HCT116 (cell line): ENCODE data around the gene KCNE4. TPM values are rescaled to one million over a fixed set of nuclear protein-coding genes. Genes with fewer than 3 reads are reported as not detected.

Experiments used
- ATAC-seq: fragments of 200-7000 bp; cut with Tn5 transposase; 2 replicates; pipeline ENCODE4 v1.9.1; 2020; ENCODE audit warnings: mild to moderate bottlenecking, moderate library complexity
- BruUV-seq: library from RNA; stranded (reverse); fragments of 400-500 nt; replicated peaks from 2 replicates; lab custom pipeline; 2021; lab: Mats Ljungman, UMichigan
- CTCF ChIA-PET: fragments of 300-600 bp; sonication (Branson Sonifier 250); formaldehyde crosslinking; loops from one replicate; lab custom pipeline; 2021; ENCODE audit warnings: antibody characterized with exemption; lab: Charles Lee
- POLR2A ChIA-PET: fragments of 300-600, 350-600 bp; sonication (Branson Sonifier 250); formaldehyde crosslinking; loops from one replicate; lab custom pipeline; 2021; ENCODE audit warnings: antibody characterized with exemption; lab: Charles Lee
- RAD21 ChIA-PET, 2 experiments: fragments of 300-600 bp; sonication (Branson Sonifier 250); formaldehyde crosslinking; loops; one replicate each; lab custom pipeline; 2023; ENCODE audit warnings: low total read pairs in 2 of 2; ENCODE audit not compliant: uncharacterized antibody in 2 of 2, unreplicated experiment in 2 of 2, low non-redundant PET in 1 of 2; lab: Charles Lee
- DNase-seq: peaks from one replicate; pipeline ENCODE4 v3.0.0-alpha.2; 2010; ENCODE audit warnings: low read depth, low spot score
- H2AFZ ChIP-seq: fragments of 200-600 bp; shearing (Covaris generic), sonication (generic); 2 replicates; pipeline ENCODE4 v1.6.1; 2017; ENCODE audit warnings: low read depth, mixed run types, mixed read lengths, antibody characterized with exemption, low read length; ENCODE audit not compliant: poor library complexity, severe bottlenecking
- H3K27ac ChIP-seq: 2 replicates; pipeline ENCODE4 v1.5.1; 2012; ENCODE audit warnings: low read depth, low read length
- H3K27me3 ChIP-seq: fragments of 200-600 bp; sonication (generic); 2 replicates; pipeline ENCODE4 v1.6.1; 2016; ENCODE audit warnings: mixed run types, low read length, mixed read lengths; ENCODE audit not compliant: insufficient read depth
- H3K36me3 ChIP-seq, 2 experiments: fragments of 200-500 bp in 1 of 2; fragments of 200-600 bp in 1 of 2; sonication (Bioruptor generic) in 1 of 2; sonication (generic) in 1 of 2; 2 replicates each; pipeline versions ENCODE4 v1.5.1 to v1.6.1; 2014 to 2016; ENCODE audit warnings: low read length in 2 of 2, inconsistent platforms in 1 of 2, mixed read lengths in 1 of 2, mixed run types in 1 of 2; ENCODE audit not compliant: insufficient read depth in 2 of 2, control insufficient read depth in 1 of 2
- H3K4me1 ChIP-seq, 2 experiments: fragments of 200-600 bp in 1 of 2; sonication (generic) in 1 of 2; 2 replicates each; pipeline versions ENCODE4 v1.5.1 to v1.6.1; 2012 to 2017; ENCODE audit warnings: low read length in 2 of 2, inconsistent platforms in 1 of 2, mild to moderate bottlenecking in 1 of 2, mixed read lengths in 1 of 2, mixed run types in 1 of 2, moderate library complexity in 1 of 2; ENCODE audit not compliant: insufficient read depth in 2 of 2, control insufficient read depth in 1 of 2
- H3K4me2 ChIP-seq: fragments of 200-600 bp; sonication (generic); 2 replicates; pipeline ENCODE4 v1.6.1; 2017; ENCODE audit warnings: mixed run types, low read length, mixed read lengths
- H3K4me3 ChIP-seq, 2 experiments: fragments of 200-600 bp in 1 of 2; sonication (generic) in 1 of 2; replicated peaks in 1 of 2; 2 replicates each; pipeline ENCODE4 v1.5.1; 2011 to 2016; ENCODE audit warnings: low read length in 2 of 2, control low read depth in 1 of 2, low read depth in 1 of 2, mild to moderate bottlenecking in 1 of 2, mixed read lengths in 1 of 2, mixed run types in 1 of 2
- H3K79me2 ChIP-seq: fragments of 200-600 bp; sonication (generic); 2 replicates; pipeline ENCODE4 v1.6.1; 2017; ENCODE audit warnings: mild to moderate bottlenecking, mixed run types, low read length, moderate library complexity, mixed read lengths; ENCODE audit not compliant: insufficient read depth
- H3K9ac ChIP-seq: fragments of 200-600 bp; sonication (generic); 2 replicates; pipeline ENCODE4 v1.6.1; 2016; ENCODE audit warnings: low read length, mixed read lengths
- H3K9me2 ChIP-seq: fragments of 200-600 bp; sonication (generic), shearing (Covaris generic); 2 replicates; pipeline ENCODE4 v1.6.1; 2017; ENCODE audit warnings: mixed run types, mild to moderate bottlenecking, moderate library complexity; ENCODE audit not compliant: insufficient read depth
- H3K9me3 ChIP-seq, 2 experiments: fragments of 200-500 bp in 1 of 2; fragments of 200-600 bp in 1 of 2; sonication (Bioruptor generic) in 1 of 2; sonication (generic) in 1 of 2; 2 replicates each; pipeline ENCODE4 v1.6.1; 2014 to 2017; ENCODE audit warnings: low read length in 2 of 2, mixed read lengths in 2 of 2, inconsistent platforms in 1 of 2, low read depth in 1 of 2, mild to moderate bottlenecking in 1 of 2, mixed run types in 1 of 2, moderate library complexity in 1 of 2; ENCODE audit not compliant: control insufficient read depth in 1 of 2, insufficient read depth in 1 of 2
- H4K20me1 ChIP-seq: fragments of 200-600 bp; sonication (generic), shearing (Covaris generic); 2 replicates; pipeline ENCODE4 v1.6.1; 2017; ENCODE audit warnings: mixed run types, mild to moderate bottlenecking, moderate library complexity; ENCODE audit not compliant: insufficient read depth
- CBX3 ChIP-seq: IDR thresholded peaks from 2 replicates; pipeline ENCODE4 v1.6.1; 2012; ENCODE audit warnings: low read depth
- CEBPB ChIP-seq: IDR thresholded peaks from 2 replicates; pipeline ENCODE4 v1.6.1; 2012; ENCODE audit warnings: low read depth
- EGR1 ChIP-seq: IDR thresholded peaks from 2 replicates; pipeline ENCODE4 v1.6.1; 2012; ENCODE audit warnings: low read depth
- ELF1 ChIP-seq: IDR thresholded peaks from 2 replicates; pipeline ENCODE4 v1.6.1; 2012; ENCODE audit warnings: low read depth, borderline replicate concordance
- FOSL1 ChIP-seq: IDR thresholded peaks from 2 replicates; pipeline ENCODE4 v1.6.1; 2012; ENCODE audit warnings: low read depth
- JUND ChIP-seq: IDR thresholded peaks from 2 replicates; pipeline ENCODE4 v1.6.1; 2012
- POLR2A ChIP-seq: IDR thresholded peaks from 2 replicates; pipeline ENCODE4 v1.7.0; 2011; ENCODE audit warnings: borderline replicate concordance; ENCODE audit not compliant: insufficient read depth, insufficient read length; ENCODE audit errors: extremely low read depth
- SIN3A ChIP-seq: IDR thresholded peaks from 2 replicates; pipeline ENCODE4 v1.6.1; 2012; ENCODE audit warnings: low read depth
- SP1 ChIP-seq: IDR thresholded peaks from 2 replicates; pipeline ENCODE4 v1.6.1; 2012; ENCODE audit warnings: low read depth
- SRF ChIP-seq: IDR thresholded peaks from 2 replicates; pipeline ENCODE4 v1.6.1; 2012; ENCODE audit warnings: low read depth
- TCF7L2 ChIP-seq: IDR thresholded peaks from 2 replicates; pipeline ENCODE4 v1.7.0; 2011; ENCODE audit warnings: borderline replicate concordance, inconsistent platforms; ENCODE audit not compliant: insufficient read depth, insufficient read length; ENCODE audit errors: extremely low read depth
- YY1 ChIP-seq: IDR thresholded peaks from 2 replicates; pipeline ENCODE4 v1.6.1; 2011; ENCODE audit warnings: low read length, low read depth, moderate library complexity, mild to moderate bottlenecking; ENCODE audit not compliant: insufficient replicate concordance; ENCODE audit errors: extremely low read depth
- ZFX ChIP-seq: fragments of 450-650 bp; IDR thresholded peaks from 2 replicates; pipeline ENCODE4 v1.6.1; 2017
- ZNF274 ChIP-seq: fragments of 200-500 bp; sonication (Bioruptor generic); IDR thresholded peaks from 2 replicates; pipeline ENCODE4 v1.6.1; 2014; ENCODE audit warnings: mild to moderate bottlenecking, low read depth, low read length, inconsistent platforms
- intact Hi-C: fragments of 100-400 bp; cut with micrococcal nuclease; formaldehyde crosslinking; loops from 2 replicates; pipeline ENCODE4 v1.10.0; 2022
- total RNA-seq: library from RNA; stranded (reverse); gene quantifications from one replicate; pipeline ENCODE4 v1.2.1, GENCODE V29; 2021; ENCODE audit not compliant: unreplicated experiment
- TF ChIP-seq, protein P1 (sequence below): IDR thresholded peaks from 2 replicates; pipeline ENCODE4 v1.6.1; 2012
- TF ChIP-seq, protein P2 (sequence below), 3 experiments: fragments of 200-600 bp in 1 of 3; sonication (generic) in 1 of 3; IDR thresholded peaks in 2 of 3; conservative IDR thresholded peaks in 1 of 3; 2 replicates each; pipeline ENCODE4 v1.5.1; 2012 to 2017; ENCODE audit warnings: low read depth in 2 of 3, low read length in 2 of 3, antibody characterized with exemption in 1 of 3, borderline replicate concordance in 1 of 3, control low read depth in 1 of 3, mild to moderate bottlenecking in 1 of 3, mixed read lengths in 1 of 3, mixed run types in 1 of 3, moderate library complexity in 1 of 3; ENCODE audit not compliant: insufficient read depth in 1 of 3
- TF ChIP-seq, protein P3 (sequence below): IDR thresholded peaks from 2 replicates; pipeline ENCODE4 v1.6.1; 2012; ENCODE audit warnings: low read depth
- TF ChIP-seq, protein P4 (sequence below): IDR thresholded peaks from 2 replicates; pipeline ENCODE4 v1.6.1; 2012

KCNE4 gene
- total RNA-seq, 1 experiment from 2014 or later = not detected

DNA sequence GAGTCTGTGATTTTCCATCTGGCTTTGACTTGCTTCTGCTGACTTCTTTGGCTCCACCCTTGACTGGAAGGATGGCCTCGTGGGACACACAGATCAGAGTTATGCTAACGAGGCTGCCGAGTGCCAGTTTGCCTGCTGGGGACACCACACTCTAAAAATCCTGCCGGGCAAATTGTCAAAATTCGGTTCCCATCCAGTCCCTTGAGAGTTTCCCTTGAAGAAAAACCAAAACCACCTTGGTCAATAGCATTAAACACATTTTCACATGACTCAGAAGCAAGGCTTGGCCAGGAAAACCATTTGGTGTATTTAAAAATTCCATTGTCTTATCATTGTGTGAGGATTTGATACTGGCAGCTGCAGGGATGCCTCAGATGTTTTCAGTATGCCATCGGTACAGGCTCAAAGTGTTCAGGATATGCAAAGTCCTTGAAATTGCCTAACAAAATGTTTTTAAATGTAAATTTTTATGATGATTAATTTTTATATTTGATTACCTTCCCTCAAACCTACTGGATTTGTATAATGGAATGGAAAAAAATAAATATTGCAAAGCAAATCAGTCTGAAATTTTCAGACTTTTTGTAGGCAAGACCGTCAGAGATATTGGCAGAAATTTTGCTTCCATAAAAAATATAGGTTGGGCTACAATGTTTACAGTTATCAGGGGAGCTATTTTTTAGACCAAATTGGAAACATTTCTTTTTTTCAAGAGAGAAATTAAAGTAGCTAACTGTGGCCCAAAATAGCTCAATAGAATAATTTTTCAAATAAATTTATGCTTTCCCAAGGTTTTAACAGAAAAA lies 41.6 kb downstream of the KCNE4 start:
- intact Hi-C loops = no loop called here
- no peak overlapping the region for H3K4me2 ChIP-seq
- BruUV-seq = no TSS peak
- RAD21 ChIA-PET = no interaction called here
- no peaks in the 10 kb centered on the region for H4K20me1 ChIP-seq
- POLR2A ChIA-PET = no interaction called here
- DNase-seq (no peak), ATAC-seq (no peak)
- no peaks in the 10 kb centered on the region for H3K79me2 ChIP-seq
- H3K36me3 ChIP-seq = no peaks in the 10 kb centered on the region
- no peak overlapping the region for H3K27ac ChIP-seq
- no peaks in the 10 kb centered on the region for H3K4me1 ChIP-seq
- no peak overlapping the region for H3K4me3 ChIP-seq
- TF ChIP-seq, protein P1, sequence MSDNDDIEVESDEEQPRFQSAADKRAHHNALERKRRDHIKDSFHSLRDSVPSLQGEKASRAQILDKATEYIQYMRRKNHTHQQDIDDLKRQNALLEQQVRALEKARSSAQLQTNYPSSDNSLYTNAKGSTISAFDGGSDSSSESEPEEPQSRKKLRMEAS = no peak
- TF ChIP-seq CEBPB (no peak), JUND (no peak), CBX3 (no peak), POLR2A (no peak), YY1 (no peak), ELF1 (no peak), SP1 (no peak), FOSL1 (no peak), ZFX (no peak), ZNF274 (no peak), SIN3A (no peak), TCF7L2 (no peak), EGR1 (no peak), SRF (no peak)
- TF ChIP-seq, protein P2, sequence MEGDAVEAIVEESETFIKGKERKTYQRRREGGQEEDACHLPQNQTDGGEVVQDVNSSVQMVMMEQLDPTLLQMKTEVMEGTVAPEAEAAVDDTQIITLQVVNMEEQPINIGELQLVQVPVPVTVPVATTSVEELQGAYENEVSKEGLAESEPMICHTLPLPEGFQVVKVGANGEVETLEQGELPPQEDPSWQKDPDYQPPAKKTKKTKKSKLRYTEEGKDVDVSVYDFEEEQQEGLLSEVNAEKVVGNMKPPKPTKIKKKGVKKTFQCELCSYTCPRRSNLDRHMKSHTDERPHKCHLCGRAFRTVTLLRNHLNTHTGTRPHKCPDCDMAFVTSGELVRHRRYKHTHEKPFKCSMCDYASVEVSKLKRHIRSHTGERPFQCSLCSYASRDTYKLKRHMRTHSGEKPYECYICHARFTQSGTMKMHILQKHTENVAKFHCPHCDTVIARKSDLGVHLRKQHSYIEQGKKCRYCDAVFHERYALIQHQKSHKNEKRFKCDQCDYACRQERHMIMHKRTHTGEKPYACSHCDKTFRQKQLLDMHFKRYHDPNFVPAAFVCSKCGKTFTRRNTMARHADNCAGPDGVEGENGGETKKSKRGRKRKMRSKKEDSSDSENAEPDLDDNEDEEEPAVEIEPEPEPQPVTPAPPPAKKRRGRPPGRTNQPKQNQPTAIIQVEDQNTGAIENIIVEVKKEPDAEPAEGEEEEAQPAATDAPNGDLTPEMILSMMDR (IDR thresholded peaks at IDR 0.05 in 2 of 3, conservative IDR thresholded peaks at IDR 0.05 in 1 of 3; ENCODE audit: borderline replicate concordance in 1 of 3, insufficient read depth in 1 of 3, low read depth in 2 of 3, low read length in 2 of 3) = no peak
- TF ChIP-seq, protein P3, sequence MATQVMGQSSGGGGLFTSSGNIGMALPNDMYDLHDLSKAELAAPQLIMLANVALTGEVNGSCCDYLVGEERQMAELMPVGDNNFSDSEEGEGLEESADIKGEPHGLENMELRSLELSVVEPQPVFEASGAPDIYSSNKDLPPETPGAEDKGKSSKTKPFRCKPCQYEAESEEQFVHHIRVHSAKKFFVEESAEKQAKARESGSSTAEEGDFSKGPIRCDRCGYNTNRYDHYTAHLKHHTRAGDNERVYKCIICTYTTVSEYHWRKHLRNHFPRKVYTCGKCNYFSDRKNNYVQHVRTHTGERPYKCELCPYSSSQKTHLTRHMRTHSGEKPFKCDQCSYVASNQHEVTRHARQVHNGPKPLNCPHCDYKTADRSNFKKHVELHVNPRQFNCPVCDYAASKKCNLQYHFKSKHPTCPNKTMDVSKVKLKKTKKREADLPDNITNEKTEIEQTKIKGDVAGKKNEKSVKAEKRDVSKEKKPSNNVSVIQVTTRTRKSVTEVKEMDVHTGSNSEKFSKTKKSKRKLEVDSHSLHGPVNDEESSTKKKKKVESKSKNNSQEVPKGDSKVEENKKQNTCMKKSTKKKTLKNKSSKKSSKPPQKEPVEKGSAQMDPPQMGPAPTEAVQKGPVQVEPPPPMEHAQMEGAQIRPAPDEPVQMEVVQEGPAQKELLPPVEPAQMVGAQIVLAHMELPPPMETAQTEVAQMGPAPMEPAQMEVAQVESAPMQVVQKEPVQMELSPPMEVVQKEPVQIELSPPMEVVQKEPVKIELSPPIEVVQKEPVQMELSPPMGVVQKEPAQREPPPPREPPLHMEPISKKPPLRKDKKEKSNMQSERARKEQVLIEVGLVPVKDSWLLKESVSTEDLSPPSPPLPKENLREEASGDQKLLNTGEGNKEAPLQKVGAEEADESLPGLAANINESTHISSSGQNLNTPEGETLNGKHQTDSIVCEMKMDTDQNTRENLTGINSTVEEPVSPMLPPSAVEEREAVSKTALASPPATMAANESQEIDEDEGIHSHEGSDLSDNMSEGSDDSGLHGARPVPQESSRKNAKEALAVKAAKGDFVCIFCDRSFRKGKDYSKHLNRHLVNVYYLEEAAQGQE = no peak
- TF ChIP-seq, protein P4, sequence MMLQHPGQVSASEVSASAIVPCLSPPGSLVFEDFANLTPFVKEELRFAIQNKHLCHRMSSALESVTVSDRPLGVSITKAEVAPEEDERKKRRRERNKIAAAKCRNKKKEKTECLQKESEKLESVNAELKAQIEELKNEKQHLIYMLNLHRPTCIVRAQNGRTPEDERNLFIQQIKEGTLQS = no peak
- no peaks in the 10 kb centered on the region for H3K9me3 ChIP-seq
- CTCF ChIA-PET = interaction anchor here (1.5 kb wide), 1 partner anchor 9 kb away, joined by 4 read pairs; no protein-coding TSS in a partner anchor
- no peak overlapping the region for H2AFZ ChIP-seq
- H3K9me2 ChIP-seq = no peaks in the 10 kb centered on the region
- no peak overlapping the region for H3K9ac ChIP-seq
- no peaks in the 10 kb centered on the region for H3K27me3 ChIP-seq
